Activated T-cell treated with anti-CD3 and anti-CD28 coated beads, Interleukin-2, amount 50 U/mL, for 1 hour (primary cell): ENCODE results near the gene C9orf50.
A peak's percentile ranks its signal among the peaks of the same experiment; 100 is the strongest.
"Not testable (repeated sequence)": the region's sequence is repeated elsewhere in the genome, so short reads cannot be mapped to it uniquely, and the experiment has no call there.

Experiments
- DNase-seq: peaks from one replicate; pipeline ENCODE4 v3.0.0-alpha.2; 2020

C9orf50 gene

GRCh38 chr9:129620669-129621295 lies at the start of gene C9orf50:
C9orf50 (minus strand) TSS chr9:129621101; CDS start chr9:129620574, 527 bp downstream.
- DNase-seq, result no peak

- DNase-seq, result no peak
Measured at GRCh38 chr9:129669946-129670345, 49.0 kb upstream of the C9orf50 start.

- no peak for DNase-seq
Measured at GRCh38 chr9:129669141-129669718, 48.3 kb upstream of the C9orf50 start.

- no peak for DNase-seq
Measured at GRCh38 chr9:129667850-129668249, 46.9 kb upstream of the C9orf50 start.

- no peak for DNase-seq
Measured at GRCh38 chr9:129667378-129667777, 46.5 kb upstream of the C9orf50 start.

GRCh38 chr9:129666575-129666974 lies 45.7 kb upstream of the C9orf50 start:
- DNase-seq, result no peak

GRCh38 chr9:129665814-129666520 lies 45.1 kb upstream of the C9orf50 start:
- DNase-seq, result peak; percentile 29

- peak; percentile 51 for DNase-seq
Measured at GRCh38 chr9:129665389-129665775, 44.5 kb upstream of the C9orf50 start, which contains the start of gene PRRX2. PRRX2 (plus strand) TSS chr9:129665647; CDS start chr9:129665868, 221 bp downstream.

GRCh38 chr9:129664746-129665388 lies 44.0 kb upstream of the C9orf50 start:
- peak; percentile 30 for DNase-seq

- not testable (repeated sequence) for DNase-seq
Measured at GRCh38 chr9:129662239-129662638, 41.3 kb upstream of the C9orf50 start.

GRCh38 chr9:129661029-129661428 lies 40.1 kb upstream of the C9orf50 start:
- no peak for DNase-seq

GRCh38 chr9:129656795-129657390 lies 36.0 kb upstream of the C9orf50 start:
- DNase-seq, result no peak

GRCh38 chr9:129655696-129656095 lies 34.8 kb upstream of the C9orf50 start:
- no peak for DNase-seq

- DNase-seq, result no peak
Measured at GRCh38 chr9:129655154-129655553, 34.3 kb upstream of the C9orf50 start.

- no peak for DNase-seq
Measured at GRCh38 chr9:129654554-129655040, 33.7 kb upstream of the C9orf50 start.

GRCh38 chr9:129653823-129654553 lies 33.1 kb upstream of the C9orf50 start:
- DNase-seq, result no peak

- DNase-seq, result no peak
Measured at GRCh38 chr9:129650680-129651235, 29.9 kb upstream of the C9orf50 start.

- DNase-seq, result no peak
Measured at GRCh38 chr9:129649726-129650679, 29.1 kb upstream of the C9orf50 start.

GRCh38 chr9:129648764-129649115 lies 27.8 kb upstream of the C9orf50 start:
- no peak for DNase-seq

- no peak for DNase-seq
Measured at GRCh38 chr9:129648092-129648763, 27.3 kb upstream of the C9orf50 start.
